HG03442 (cell line): ENCODE measurements around the gene TSPAN18.

Experiments
- ATAC-seq: cut with Tn5 transposase; IDR thresholded peaks from one replicate; pipeline ENCODE4 v1.9.1; 2021; ENCODE audit warnings: mild to moderate bottlenecking, moderate library complexity; ENCODE audit not compliant: unreplicated experiment

TSPAN18 gene

DNA sequence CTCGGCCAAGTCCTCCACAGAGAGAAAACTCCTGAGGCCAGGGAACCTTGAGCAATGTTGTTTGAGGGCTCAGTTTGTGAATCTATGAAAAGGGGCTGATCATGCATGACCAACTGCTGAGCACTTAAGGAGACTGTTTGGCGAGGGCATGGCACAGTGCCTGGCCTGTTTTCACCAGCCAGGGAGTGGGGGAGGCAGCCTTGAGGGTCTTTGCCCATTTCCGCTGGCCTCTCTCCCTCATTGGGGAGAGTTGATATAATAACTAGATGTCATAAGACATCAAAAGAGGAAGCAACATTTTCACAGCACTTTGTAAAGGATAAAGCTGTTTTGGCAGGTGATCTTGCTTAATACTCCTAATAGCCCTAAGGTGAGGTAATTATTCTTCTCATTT, 113.3 kb downstream of the TSPAN18 start:
- no peak for ATAC-seq

DNA sequence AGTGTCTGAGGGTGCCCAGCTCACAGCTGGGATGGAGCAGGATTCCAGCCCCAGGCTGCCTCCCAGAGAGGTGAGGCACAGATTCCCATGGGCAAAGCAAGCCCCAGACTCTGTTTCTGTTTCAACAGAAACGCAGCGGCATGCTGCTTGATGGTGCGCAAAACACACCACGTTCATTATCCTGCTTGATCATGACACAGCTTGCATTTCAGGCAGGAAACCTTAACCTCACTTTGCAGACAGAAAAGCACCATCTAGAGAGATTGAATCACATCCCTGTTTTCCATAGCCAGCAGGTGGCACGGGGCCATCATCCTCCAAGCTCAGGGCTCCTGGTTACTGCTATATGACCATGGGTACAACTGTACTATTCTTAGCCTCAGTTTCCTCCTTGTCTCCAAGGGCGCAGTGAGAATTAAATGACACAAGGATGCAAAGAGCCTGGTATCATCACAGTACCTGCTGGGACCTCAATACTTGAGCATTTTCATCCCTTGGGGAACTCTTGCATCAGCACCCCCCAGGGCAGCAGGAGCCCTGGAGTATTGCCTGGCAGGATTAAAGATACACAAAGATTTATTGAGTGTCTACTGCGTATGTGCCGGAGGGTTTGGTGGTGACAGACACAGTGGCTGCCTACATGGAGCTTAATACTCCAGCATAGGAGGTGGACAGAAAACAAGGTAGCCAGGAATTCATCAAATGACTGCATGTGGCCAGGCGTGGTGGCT, 113.9 kb downstream of the TSPAN18 start:
- ATAC-seq, result no peak

DNA sequence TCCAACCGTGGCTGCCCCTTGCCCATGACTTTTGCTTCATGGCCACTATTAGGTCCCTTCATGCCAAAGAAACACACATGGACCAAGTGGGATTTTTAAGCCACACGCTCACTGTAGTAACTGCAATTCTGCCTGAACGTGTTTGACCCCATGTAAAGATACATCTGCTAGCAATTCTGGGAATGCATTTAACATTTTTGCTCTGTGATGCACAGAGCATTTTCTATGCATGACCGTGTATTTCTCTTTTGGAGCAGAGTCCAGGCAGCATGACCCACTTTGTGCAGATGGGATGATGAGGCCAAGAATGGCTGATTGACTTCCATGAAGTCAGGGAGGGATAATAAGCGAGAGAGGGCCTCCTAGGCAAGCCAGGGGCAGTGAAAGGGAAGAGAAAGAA, 115.5 kb downstream of the TSPAN18 start:
- no peak for ATAC-seq

DNA sequence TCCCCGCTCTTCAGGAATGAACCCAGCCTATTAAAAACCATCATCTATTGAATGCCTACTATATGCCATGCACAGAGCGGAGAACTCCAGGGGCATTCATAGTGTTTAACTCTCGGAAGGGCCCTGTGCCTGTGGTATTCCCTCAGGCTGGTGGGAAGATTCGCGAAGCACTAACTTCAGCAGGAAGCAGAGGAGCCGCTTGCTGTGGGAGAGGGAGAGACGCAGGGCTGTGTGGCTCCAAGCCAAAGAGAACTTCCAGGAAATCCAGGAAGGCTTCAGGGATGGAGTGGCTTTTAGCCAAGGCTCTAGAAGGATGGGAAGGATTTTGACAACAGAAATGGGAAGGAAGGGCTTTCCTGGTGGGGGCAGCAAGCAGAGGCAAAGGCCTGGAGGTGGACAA, 120.1 kb downstream of the TSPAN18 start:
- ATAC-seq, result no peak

DNA sequence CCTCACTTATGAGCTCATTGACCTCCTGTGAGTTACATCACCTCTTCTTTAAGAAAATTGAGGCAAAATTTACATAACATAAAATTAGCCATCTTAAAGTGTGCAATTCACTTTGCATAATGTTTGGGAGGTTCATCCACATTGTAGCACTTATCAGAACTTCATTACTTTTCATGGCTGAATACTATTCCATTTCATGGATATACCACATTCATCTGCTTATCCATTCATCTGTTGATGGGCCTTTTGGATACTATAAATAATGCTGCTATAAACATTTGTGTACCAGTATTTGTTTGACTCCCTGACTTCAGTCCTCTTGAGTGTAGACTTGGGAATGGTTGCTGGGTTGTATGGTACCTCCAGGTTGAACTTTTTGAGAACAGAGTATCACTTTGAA, 120.6 kb downstream of the TSPAN18 start:
- no peak for ATAC-seq

DNA sequence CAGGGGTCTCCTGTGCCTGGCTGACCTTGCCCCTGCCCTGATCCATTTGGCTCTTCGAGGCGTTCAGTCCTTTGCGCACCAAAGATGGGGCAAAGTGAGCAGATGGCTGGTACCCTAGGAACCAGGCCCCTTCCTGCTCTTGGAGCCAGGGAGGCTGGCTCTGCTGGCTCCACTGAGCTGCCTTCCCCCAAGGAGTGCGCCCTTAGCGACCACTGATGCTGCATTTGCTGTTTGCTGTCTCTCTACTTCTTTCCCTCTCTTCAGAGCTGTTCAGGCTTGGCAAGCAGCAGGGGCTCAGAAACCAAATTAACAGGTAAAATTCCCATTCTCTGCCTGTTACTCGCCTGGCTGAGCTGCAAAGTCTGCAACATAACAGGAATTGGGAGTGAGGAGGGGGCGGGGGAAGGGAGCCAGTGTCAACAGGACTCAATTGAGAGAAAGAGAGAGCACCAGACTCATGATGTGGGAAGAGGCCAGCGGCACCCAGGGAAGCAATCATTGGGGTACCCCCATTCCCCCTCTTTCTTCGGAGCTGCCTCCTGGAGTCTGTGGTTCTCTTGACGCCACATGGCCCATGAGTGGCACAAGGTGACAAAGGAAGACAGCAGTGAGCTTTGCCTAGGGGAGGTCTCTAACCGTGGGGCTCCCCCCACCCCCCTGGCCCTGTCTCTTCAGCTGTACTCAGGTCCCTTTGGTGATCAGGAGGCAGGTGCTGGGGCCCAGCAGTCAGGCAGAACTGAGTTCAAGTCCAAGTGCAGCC, 121.6 kb downstream of the TSPAN18 start:
- ATAC-seq, result no peak

DNA sequence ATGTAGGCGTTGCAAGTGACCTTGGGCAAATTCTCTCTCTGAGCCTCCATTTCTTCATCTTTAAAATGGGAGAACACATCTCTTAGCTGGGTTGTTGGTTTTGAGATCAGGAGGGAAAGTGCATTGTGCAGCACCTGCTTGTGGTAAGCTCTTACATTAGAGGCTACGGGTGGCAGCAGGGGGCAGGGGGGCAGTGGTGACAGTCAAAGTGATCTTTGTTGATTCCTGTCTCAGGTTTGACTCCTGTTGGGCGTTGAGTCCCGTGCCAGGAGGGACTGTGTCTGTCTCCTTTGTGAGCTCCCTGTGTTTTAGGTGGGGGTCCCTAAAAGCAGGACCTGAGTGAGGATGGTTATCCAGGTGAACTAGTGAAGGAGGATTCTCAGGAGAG, 122.2 kb downstream of the TSPAN18 start:
- ATAC-seq, result no peak

DNA sequence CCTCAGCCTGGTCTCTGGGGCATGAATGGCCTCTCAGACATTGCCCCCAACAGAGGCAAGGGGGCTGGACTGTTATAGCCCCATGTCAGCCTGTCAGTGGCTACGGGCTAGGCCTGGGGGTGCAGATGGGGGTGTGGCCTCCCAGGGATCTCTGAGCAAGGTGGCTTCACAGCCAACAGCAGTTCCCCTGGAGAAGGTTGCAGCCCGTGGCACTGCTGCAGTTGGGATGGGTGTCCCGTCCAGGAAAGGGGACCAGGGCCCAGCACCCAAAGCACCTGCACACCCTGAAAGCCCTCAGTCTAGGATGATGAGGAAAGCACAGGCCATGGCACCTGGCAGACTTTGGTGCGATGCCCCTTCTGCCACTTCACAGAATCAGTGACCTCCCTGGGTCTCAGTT, 122.7 kb downstream of the TSPAN18 start:
- ATAC-seq, result no peak

DNA sequence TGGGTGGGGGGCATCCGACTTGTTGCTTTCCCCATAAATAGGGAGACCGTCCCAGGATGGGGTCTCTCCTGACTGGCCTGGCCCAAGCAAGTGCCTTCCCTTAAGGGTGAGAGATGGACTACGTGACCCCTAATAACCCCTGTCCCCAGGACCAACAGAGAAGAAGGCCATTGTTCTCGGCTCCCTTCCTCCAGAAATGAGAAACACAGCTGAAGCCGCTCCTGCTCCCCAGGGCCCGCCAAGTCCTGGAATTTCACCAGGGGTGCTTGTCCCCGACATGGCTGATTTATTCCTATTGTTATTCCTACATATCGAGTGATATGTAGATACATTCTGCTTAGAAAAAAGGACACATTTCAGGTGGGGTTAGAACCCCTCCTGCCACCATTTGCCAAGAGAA, 123.2 kb downstream of the TSPAN18 start:
- no peak for ATAC-seq

DNA sequence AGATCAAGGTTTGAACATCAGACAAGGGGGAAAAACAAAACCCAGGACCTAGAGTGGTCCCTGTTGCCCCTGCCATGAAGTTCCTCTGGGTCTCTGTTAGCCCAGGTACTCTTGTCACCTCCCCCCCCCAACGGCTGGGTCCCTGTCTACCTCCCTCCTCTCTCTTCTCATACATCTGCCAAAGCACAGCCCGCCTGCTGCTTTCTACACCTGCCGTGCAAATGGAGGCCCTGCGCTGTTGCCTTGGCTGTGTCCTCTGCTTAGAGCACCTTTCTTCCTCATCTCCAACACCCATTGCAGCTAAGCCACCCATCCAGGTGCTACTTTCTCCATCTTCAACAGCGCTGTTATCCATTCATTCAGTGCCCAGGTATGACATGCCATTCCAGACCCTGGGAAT, 124.7 kb downstream of the TSPAN18 start:
- ATAC-seq, result no peak

DNA sequence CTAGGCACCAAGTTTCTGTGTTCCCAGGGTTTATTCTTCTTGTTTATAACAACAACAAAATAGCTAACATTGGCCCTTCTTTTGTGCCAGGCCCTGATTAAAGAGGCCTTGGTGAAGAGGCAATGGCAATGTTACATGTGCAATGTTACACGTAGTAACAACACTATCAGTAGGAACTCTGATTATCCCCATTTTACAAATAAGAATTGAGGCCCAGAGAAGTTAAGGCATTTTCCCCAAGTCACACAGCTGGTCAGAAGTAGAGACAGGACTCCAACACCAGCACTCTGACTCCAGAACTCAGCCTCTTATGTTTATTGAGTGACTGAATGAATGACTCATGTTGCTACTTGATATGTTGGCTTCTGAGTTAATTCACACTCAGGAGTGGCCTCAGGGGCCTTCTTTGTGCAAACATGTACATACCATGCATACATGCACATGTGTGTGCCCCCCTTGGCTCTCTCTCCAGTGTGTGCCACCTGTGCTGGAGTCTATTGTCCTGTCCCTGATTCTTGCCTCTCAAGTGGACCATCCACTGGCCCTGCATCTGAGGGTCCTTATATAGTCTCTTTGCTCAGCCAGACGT, 125.5 kb downstream of the TSPAN18 start:
- no peak for ATAC-seq

DNA sequence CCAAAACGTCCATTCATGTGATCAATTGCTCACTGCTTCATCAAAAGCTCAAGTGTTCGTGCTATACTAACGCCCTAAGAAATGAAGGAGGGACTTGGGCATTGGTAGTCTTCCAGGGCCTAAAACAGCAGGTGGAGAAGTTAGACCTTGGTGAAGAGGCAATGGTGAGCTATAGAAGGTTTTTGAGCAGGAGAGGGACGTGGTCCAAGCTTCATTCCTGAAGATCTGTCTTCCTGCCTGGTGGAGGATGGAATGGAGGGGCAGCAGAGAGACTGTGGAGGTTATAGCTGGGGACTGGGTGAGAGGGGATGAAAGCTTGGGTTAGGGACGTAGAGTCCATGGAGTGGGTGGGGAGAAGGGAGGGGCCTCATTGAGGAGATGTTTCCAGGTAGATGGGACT, 126.2 kb downstream of the TSPAN18 start:
- ATAC-seq, result no peak

DNA sequence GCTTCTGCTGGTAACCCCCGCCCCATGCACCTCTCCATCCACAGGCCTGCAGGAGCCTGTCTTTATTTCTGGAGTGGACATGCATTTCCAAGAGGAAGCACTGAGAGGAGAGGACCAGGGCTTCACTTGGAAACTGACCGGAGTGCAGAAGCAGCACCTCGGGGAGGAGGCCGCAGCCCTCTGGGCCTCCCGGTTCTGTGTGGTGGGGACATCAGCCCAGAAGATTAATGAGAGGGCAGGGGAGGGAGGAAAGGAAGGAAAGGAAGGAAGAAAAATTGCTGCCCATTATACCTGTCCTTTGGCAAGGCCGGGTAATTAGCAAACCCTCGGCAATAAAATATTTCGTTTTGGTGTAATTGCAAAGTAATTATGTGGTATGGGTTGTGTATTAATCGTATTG, 126.9 kb downstream of the TSPAN18 start:
- ATAC-seq, result no peak

DNA sequence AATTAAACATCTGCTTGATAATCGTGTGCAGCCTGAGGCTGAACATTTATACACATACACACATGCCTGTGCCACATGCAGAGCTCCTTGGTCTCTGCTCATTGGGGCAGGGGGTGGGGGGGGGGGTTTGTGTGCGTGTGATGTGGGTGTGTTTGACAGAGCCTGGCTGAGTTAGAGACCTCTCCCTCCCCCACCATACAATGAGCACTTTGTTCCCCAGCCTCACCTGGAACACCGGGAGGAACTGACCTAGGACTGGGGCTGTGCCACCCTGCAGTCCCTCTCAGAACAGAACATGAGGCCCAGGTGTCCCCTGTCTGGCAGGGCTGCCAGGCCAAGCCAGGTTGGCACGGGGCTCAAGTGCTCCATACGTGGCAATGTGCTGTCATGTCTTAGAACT, 127.3 kb downstream of the TSPAN18 start:
- ATAC-seq, result no peak

DNA sequence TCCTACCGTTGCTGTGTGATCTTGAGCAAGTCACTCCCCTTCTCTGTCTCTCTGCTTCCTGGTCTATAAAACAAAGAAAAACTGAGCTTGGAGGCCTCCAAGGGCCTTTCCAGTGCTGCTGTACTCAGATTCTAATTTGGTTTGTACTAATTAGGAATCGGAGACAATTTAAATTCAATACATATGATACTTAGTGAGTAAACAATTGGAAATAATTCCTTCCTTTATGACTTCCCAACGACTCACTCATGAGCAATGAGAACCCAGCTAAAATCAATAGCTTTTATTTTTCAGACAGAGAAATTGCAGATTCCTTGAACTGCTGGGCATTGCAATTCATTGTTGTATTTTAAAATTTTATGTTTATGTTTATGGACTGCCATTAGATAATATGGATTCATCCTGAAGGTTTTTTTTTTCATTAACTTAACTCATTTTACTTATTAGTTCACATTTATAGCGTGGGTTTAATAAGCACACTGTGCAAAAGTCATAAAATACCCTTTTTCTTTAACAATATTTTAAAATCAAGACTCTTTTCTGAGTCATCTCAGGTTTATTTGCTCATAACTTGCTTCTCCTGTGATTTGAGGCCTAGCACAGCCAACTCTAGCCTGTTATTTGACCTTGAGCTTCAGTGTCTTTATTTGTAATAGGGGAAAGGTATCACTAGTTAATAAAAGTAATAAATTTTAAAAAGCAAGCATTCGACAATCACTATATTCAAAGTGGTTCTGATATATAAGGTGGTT, 128.2 kb downstream of the TSPAN18 start:
- ATAC-seq, result no peak

DNA sequence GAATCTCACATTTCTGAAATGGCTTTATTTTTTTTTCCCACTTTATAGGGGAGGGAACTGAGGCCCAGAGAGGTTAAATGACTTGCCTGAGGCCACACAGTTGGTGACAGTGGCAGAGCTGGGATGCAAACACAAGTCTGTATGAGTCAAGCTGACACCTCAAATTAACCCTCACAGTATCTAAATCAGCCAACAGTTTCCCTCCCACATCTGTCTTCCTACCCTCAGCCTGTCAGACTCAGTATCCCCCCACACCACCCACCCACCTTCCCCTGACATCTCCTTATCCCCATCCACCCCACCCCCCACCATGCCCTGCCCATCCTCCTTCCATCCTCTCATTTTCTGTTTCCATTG, 128.7 kb downstream of the TSPAN18 start:
- ATAC-seq, result no peak

DNA sequence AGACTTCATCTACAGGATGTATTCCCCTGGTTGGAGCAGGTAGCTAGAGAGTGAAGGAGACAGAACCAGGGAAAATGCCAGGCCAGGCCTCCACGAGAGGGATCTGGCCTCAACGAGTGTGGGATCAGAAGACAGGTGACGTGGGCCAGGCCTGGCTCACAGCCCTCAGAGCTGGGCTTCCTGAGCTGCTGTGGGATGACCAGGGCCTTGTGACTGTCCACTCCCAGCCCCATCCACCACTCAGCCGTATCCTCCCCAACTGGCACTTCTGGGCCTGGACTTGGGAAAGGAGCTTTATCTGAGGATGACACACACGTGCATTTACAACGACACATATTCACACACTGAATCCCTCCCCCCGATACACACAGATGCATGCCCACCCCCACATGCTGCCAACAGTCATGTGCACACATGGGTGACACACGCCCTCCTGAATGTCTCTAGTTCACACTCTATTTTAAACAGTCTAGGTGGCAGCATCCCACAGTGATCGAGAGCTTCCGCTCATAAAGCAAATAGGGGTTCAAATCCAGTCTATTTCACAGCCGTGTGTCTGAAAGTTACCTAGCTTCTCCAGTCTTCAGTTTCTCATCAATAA, 130.8 kb downstream of the TSPAN18 start:
- ATAC-seq, result no peak

DNA sequence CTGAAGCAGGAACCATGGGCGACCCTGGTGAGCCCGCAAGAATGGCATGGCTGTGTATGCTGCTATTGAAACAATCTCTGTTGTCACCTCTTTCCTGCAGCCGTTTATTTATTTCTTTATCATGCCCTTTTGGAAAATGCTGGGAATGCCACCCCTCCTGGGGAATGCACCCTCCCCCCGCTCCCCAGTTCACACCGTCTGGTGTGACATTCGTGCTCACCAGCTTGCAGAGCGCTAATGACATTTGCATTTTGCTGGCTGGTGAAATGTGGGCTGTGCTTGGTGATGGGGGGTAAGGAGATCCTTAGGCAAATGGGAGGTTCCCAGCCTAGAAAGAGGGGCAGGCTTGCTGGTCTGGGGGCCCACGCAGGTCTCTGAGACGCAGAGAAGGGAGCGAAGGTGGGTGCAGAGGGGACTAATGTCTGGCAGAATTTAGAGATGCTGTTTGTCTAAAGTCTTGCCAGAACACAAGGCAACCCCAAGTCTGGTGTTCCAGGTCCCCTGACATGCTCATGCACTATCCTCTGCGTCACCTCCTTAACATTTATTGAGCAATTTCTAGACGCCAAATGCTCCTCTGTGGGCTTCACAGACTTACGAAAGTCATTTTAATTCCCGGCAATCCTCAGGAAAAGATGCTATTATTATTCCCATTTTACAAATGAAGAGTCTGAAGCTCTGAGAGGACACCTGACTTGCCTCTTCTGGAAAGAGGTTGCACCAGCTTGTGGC, 132.2 kb downstream of the TSPAN18 start:
- no peak for ATAC-seq

DNA sequence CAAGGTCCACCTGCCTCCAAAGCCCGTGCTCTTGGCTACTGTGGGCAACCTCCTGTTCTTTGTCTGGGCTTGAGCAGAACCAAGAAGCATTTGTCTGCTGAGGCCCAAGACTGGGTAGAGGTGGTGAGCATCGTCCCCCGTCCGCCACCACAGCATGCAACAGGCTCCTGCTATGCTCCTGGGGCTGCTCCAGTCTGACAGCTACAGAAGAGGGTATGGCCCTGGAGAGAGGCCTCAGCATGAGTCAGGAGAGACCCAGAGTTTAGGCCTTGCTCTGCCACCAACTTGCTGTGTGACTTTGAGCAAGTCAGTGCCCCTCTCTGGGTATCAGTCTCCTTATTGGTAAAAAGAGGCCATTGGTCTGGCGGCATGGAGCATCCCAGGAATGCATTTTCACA, 132.8 kb downstream of the TSPAN18 start:
- ATAC-seq, result no peak

DNA sequence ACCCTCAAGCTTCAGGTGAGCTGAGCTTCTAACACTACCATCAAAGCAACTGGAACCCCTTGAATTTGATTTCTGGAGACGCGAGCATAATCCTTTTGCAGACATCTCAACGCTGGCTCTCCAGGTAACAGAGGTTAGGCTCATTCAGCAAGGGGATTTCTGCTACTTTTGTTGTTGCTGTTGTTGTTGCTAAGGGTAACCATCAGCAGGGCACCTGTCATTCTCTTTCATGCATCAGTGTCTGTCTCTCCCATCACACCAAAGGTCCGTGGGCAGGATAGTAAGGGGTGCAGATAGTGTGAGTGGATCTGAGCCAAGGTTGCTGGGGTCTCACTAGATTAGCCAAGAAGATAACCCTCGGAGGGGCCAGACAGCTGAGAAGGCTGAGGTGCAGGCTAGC, 133.6 kb downstream of the TSPAN18 start:
- ATAC-seq, result no peak
